ENCODE results near the gene PXDC1. TPM values are rescaled to one million over a fixed set of nuclear protein-coding genes. Genes with fewer than 3 reads are reported as not detected.

PXDC1 gene
- total and polyA plus RNA-seq, 4 donors, result 24.1 to 106 (median 77.6) TPM

DNA sequence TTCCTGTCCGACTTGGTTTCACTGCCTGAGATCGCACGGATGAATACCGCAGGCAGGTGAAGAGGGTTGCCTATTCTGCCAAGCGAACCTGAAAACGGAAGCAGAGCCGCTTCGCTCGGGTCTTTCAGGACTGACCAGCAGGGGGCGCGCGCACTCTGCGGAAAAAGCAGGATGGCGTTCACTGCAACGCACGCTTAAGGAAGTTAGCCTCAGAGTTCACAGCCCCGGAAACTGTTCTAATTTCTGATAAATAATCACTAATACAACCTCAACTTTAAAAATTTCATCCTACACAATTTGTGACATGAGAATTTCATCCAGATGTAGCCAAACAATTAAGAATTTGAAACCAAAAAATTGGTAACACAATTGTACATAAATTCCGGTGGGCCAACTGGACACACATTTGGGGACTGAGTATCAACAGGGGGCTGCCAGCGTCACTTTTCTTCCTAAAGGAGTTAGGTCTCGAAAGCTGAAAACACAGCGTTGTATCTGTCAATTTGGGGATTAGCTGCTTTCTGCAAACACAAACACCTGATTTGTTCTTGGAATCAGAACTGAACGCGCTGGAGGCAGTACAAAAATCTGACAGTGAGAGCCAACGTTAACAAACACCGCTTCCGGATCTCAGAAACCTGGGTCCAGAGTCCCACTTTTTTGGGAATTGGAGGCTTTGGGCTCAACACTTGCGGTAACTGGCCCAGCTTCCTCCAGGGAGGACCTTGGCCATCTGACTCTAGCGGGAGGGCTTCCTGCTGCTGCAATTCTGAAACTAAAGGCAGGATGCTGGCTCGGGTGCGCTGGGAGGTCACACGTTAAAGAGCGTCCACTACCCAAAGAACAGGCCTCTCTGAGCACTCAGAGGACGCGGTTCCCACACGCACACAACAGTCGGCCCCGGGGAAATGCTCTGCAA, 8.8 kb downstream of the PXDC1 start:
- TF ChIP-seq CTCF (IDR thresholded peaks at IDR 0.05; ENCODE audit: low read depth, low read length, missing input control) (peak; percentile 95), FOXA1 (IDR thresholded peaks at IDR 0.05) (peak; percentile 50), HNF4A (conservative IDR thresholded peaks at IDR 0.05) (peak; percentile 96), RAD21 (IDR thresholded peaks at IDR 0.05) (peak; percentile 96 to 98), RXRA (IDR thresholded peaks at IDR 0.05) (peak; percentile 89 to 90), HNF4G (IDR thresholded peaks at IDR 0.05) (peak; percentile 92), YY1 (IDR thresholded peaks at IDR 0.05) (peak; percentile 73), GABPA (IDR thresholded peaks at IDR 0.05 in 1 of 2, conservative IDR thresholded peaks at IDR 0.05 in 1 of 2) (peak in 1 of 2 donors; percentile 56), JUND (IDR thresholded peaks at IDR 0.05) (peak; percentile 54 to 84), ZBTB33 (IDR thresholded peaks at IDR 0.05) (peak; percentile 48), EGR1 (IDR thresholded peaks at IDR 0.05; ENCODE audit: low read depth in 2 of 2) (peak; percentile 48 to 90), ATF3 (IDR thresholded peaks at IDR 0.05) (peak; percentile 51), TAF1 (conservative IDR thresholded peaks at IDR 0.05) (peak; percentile 60), FOXA2 (IDR thresholded peaks at IDR 0.05) (peak; percentile 53), REST (IDR thresholded peaks at IDR 0.05) (no peak), MAX (IDR thresholded peaks at IDR 0.05) (peak; percentile 92), NR2F2 (IDR thresholded peaks at IDR 0.05) (no peak), SP1 (IDR thresholded peaks at IDR 0.05) (peak; percentile 97)
- H3K4me1 ChIP-seq (ENCODE audit: control insufficient read depth in 4 of 4, insufficient read depth in 4 of 4, low read length in 3 of 4), result peaks cover 27 to 79% (median 63%) of the 10 kb centered on the region in 4 donors
- H3K9ac ChIP-seq (ENCODE audit: low read depth in 1 of 2, low read length in 2 of 2), result peak overlapping the region; percentile 4 to 67
- no peaks in the 10 kb centered on the region for H3K27me3 ChIP-seq (ENCODE audit: control insufficient read depth in 4 of 4, insufficient read depth in 4 of 4, low read length in 3 of 4)
- H3K27ac ChIP-seq (ENCODE audit: low read depth in 1 of 2, low read length in 2 of 2), result peak overlapping the region; percentile 81 to 96
- 7% methylated on average over 37 of the region's 37 CpGs for WGBS
- peaks cover 0 to 14% (median 7%) of the 10 kb centered on the region in 4 donors for H3K36me3 ChIP-seq (ENCODE audit: control insufficient read depth in 4 of 4, insufficient read depth in 3 of 4, low read depth in 1 of 4, low read length in 3 of 4)
- no peaks in the 10 kb centered on the region for H3K9me3 ChIP-seq (ENCODE audit: control insufficient read depth in 4 of 4, low read length in 3 of 4)
- peak; percentile 92 for DNase-seq (ENCODE audit: low spot score)
- H3K4me3 ChIP-seq (ENCODE audit: low read depth in 1 of 3, low read length in 3 of 3), result peak overlapping the region in 2 of 3 donors; percentile 19 to 27

All from liver (tissue), 9 donors.